GM19240 (cell line): ENCODE measurements around the gene SMAD7.
A peak's percentile ranks its signal among the peaks of the same experiment; 100 is the strongest.

Source experiments
- DNase-seq: peaks from one replicate; pipeline ENCODE4 v3.0.0; 2011; ENCODE audit warnings: low spot score; ENCODE audit not compliant: insufficient read length

Gene SMAD7

GRCh38 chr18:48986851-48987761 is 36.3 kb upstream of the SMAD7 start:
- no peak for DNase-seq

DNA sequence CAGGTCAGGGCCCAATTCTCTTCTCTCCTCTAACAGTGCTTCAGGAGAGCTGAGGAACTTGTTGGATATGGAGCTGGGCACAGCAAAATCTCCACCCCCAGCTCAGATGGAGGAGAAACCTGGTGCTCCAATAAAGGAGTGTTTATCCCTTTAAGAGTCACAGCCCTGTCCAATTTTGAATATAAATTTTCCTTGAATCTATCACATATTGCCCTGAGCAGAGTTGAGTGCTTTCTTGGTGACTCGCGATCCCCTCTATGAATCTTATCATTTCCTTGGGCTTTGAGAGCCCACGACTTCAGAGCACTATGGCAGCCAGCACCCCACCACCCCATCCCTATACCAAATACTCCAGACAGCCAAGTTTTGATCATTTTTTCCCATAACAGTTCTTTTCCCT is 34.4 kb upstream of the SMAD7 start:
- DNase-seq = no peak

GRCh38 chr18:48983793-48984437 is 33.1 kb upstream of the SMAD7 start:
- no peak for DNase-seq

DNA sequence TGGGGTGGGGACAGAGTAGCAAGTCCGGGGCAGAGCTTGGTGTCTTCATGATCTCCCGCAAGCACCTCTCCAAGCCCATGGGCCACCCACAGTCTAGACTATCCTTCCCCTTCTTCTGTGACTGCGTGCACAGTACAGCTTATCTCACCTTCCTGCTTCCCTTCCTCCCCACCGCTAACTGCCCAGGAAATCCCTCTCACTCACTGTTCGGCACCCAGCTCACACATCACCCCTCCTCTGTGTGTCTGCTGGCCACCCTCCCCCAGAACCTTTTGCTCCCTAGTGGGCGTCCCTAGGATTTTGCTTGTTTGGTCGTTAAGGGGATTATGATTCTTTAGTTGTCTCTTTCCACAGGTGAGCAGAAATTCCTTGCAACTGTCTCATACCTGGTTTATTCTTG is 31.5 kb upstream of the SMAD7 start:
- no peak for DNase-seq

- no peak for DNase-seq
These were observed 29.5 kb upstream of the SMAD7 start for GRCh38 chr18:48979944-48980890.

DNA sequence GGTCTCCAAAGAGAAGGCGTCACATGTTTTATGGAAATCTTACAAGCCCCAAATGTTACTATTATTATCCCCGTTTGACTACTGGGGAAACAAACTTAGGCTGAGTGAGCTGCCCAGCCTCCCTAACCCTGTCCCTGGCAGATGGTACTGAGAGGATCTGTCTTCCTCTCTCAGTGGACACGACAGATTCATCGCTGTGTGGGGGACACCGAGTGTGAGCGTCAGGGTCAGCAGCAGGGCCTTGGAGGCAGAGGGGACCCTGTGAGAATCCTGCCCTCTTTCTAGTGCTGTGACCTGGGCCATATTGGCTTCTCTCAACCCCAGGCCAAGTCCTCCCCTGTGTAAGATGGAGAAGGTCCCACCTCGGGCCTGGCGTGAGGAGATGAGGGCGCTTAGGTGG is 27.1 kb upstream of the SMAD7 start:
- no peak for DNase-seq

DNA sequence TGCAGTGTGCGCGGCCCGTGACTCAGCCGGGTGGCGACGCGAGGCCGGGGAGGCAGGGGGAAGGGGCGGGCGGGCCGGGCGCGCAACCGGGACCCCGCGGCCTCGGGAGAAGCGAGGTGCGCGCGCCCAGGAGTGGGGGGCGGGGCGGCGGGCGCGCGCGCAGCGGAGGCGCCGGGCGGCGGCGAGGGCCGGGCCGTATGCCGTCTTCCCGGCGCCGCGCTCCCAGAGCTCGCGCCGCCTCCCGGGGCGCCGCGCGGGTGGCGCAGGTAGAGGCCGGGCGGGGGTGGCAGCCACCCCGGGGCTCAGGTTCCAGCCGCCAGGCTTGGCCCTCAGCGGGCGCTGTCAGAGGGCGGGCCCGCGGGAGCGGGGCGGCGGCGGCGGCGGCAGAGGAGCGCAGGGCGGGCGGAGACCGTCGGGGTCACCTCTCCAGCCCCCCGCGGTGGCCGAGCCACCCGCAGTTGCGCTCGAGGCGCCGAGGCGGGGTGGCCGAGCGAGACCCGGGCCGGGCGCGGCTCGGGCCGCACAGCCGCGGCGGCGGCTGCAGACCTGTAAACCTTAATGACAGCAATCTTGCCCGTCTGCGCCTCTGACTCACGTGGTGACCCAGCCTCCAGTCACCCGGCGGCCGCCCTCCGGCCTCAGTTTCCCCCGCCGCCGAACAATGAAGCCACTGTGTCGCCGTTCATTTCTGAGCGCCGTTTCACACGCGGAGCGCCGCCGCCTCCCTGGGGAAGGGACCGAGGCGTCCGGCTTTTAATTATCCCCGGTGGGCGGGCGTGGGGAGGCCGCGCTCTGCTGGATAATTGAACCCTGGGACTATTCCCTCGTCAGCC is 25.3 kb upstream of the SMAD7 start:
- peak; percentile 55 for DNase-seq

GRCh38 chr18:48975120-48975816 is 24.5 kb upstream of the SMAD7 start:
- no peak for DNase-seq

DNA sequence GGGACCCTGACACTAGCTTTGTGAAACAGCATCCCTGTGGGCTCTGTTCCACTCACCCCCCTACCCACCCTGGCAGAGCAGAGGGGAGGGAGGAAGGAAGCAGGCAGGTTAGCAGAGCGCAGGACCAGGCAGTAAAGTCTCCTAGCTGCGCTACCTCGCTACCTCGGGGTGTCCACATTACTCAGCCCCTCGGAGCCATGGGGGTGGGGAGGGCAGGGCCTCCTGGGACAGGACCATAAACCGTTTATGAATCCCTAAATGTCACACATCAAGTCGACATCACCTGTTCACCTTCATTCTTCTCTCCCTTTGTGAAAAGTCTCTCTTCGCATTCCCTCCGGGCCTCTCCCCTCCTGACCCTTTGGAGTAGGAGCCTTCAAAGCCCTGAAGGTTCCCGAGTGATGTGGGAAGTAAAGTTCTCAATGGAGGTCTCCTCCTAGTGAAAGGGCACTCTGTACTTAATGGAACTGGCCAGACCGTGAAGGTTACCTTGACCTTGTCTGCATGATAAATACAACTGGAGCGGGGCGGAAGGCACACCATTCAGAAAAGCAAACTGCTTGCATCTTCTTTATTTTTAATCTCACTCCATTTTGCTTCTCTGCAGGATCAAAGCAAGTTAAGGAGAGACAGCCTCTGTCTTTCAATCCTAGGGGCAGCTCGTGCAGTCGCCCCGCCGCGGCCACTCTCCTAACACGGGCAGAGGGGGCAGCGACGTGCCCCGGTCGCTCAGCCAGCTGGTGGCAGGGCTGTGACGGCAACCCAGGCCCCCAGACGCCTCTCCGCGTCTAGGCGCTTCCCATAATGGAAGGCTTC is 23.7 kb upstream of the SMAD7 start:
- no peak for DNase-seq

DNA sequence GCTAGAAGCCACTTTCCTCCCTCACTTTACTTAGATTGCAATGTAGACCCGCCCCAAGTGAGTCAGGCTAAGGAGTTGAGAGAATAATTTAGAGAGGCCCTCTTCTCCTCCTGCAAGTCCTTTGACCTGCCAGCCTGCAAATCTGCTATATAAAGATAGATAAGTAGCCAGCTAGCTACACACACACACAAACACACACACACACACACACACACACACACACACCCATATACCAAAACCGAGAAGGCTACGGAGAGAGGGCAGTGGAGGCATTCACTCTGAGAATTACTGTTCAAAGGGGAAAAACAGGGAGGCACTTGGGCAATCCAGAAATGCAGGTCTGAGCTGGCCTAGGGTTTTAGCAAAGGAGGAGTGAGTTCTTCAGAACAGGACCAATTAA is 23.0 kb upstream of the SMAD7 start:
- no peak for DNase-seq

GRCh38 chr18:48968412-48969215 is 17.8 kb upstream of the SMAD7 start:
- DNase-seq = no peak

DNA sequence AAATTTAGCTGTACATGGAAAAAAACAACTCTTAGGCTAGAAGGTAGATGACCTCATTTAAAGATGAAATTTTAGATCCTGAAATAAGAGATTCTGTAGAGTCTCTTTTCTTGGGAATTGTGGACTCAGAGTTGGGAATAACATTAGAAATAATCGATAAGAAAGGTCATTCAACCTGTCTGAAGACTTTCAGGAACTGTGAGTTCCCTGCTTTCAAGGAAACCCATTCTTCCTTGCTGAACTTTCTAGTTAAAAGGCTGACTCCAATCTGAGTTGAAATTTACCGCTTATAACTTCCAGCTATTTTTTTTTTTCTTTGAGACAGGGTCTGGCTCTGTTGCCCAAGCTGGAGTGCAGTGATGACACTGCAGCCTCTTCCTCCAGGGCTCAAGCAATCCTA is 16.8 kb upstream of the SMAD7 start:
- DNase-seq = no peak

- no peak for DNase-seq
These were observed 15.8 kb upstream of the SMAD7 start for GRCh38 chr18:48966523-48966922.

- DNase-seq = no peak
These were observed 13.1 kb upstream of the SMAD7 start for GRCh38 chr18:48963586-48964470.

- DNase-seq = no peak
These were observed 12.3 kb upstream of the SMAD7 start for GRCh38 chr18:48962994-48963561.

GRCh38 chr18:48962252-48962993 is 11.7 kb upstream of the SMAD7 start:
- no peak for DNase-seq
